ENCODE data around the gene GNAO1.

GNAO1 gene

GRCh38 chr16:56269811-56270684, 78.8 kb downstream of the GNAO1 start:
- H3K4me3 Mint-ChIP-seq = no peak overlapping the region
- H3K4me1 Mint-ChIP-seq (ENCODE audit: low read depth) = peaks cover 25% of the 10 kb centered on the region
- H3K27ac Mint-ChIP-seq = no peak overlapping the region
- H3K27me3 Mint-ChIP-seq = no peaks in the 10 kb centered on the region
- no peaks in the 10 kb centered on the region for H3K9me3 Mint-ChIP-seq
- intact Hi-C loops (cut with micrococcal nuclease) = no loop called here
- H3K36me3 Mint-ChIP-seq (ENCODE audit: low read depth) = no peaks in the 10 kb centered on the region

GRCh38 chr16:56270828-56271227, 79.5 kb downstream of the GNAO1 start:
- H3K27ac Mint-ChIP-seq = no peak overlapping the region
- no peaks in the 10 kb centered on the region for H3K9me3 Mint-ChIP-seq
- H3K36me3 Mint-ChIP-seq (ENCODE audit: low read depth) = no peaks in the 10 kb centered on the region
- no peak overlapping the region for H3K4me3 Mint-ChIP-seq
- peaks cover 31% of the 10 kb centered on the region for H3K4me1 Mint-ChIP-seq (ENCODE audit: low read depth)
- intact Hi-C loops (cut with micrococcal nuclease) = no loop called here
- H3K27me3 Mint-ChIP-seq = no peaks in the 10 kb centered on the region

GRCh38 chr16:56272583-56272894, 81.2 kb downstream of the GNAO1 start:
- Mint-ChIP-seq H3K36me3 (ENCODE audit: low read depth) (no peaks in the 10 kb centered on the region), H3K9me3 (no peaks in the 10 kb centered on the region), H3K27ac (no peak overlapping the region), H3K4me1 (ENCODE audit: low read depth) (peaks cover 33% of the 10 kb centered on the region), H3K27me3 (no peaks in the 10 kb centered on the region), H3K4me3 (no peak overlapping the region)
- intact Hi-C loops (cut with micrococcal nuclease) = no loop called here

GRCh38 chr16:56273615-56274014, 82.3 kb downstream of the GNAO1 start:
- H3K4me1 Mint-ChIP-seq (ENCODE audit: low read depth) = peaks cover 36% of the 10 kb centered on the region
- no peak overlapping the region for H3K27ac Mint-ChIP-seq
- no peak overlapping the region for H3K4me3 Mint-ChIP-seq
- intact Hi-C loops (cut with micrococcal nuclease) = no loop called here
- H3K27me3 Mint-ChIP-seq = peaks cover 4% of the 10 kb centered on the region
- no peaks in the 10 kb centered on the region for H3K36me3 Mint-ChIP-seq (ENCODE audit: low read depth)
- no peaks in the 10 kb centered on the region for H3K9me3 Mint-ChIP-seq

- intact Hi-C loops (cut with micrococcal nuclease) = no loop called here
- no peak overlapping the region for H3K27ac Mint-ChIP-seq
- H3K36me3 Mint-ChIP-seq (ENCODE audit: low read depth) = no peaks in the 10 kb centered on the region
- H3K4me3 Mint-ChIP-seq = no peak overlapping the region
- no peaks in the 10 kb centered on the region for H3K9me3 Mint-ChIP-seq
- peaks cover 11% of the 10 kb centered on the region for H3K27me3 Mint-ChIP-seq
- peaks cover 44% of the 10 kb centered on the region for H3K4me1 Mint-ChIP-seq (ENCODE audit: low read depth)
Measured at GRCh38 chr16:56274369-56274768, 83.1 kb downstream of the GNAO1 start.

- H3K4me1 Mint-ChIP-seq (ENCODE audit: low read depth) = peaks cover 46% of the 10 kb centered on the region
- H3K9me3 Mint-ChIP-seq = no peaks in the 10 kb centered on the region
- no peak overlapping the region for H3K4me3 Mint-ChIP-seq
- H3K36me3 Mint-ChIP-seq (ENCODE audit: low read depth) = no peaks in the 10 kb centered on the region
- no peak overlapping the region for H3K27ac Mint-ChIP-seq
- intact Hi-C loops (cut with micrococcal nuclease) = no loop called here
- H3K27me3 Mint-ChIP-seq = peaks cover 11% of the 10 kb centered on the region
Measured at GRCh38 chr16:56275076-56275475, 83.8 kb downstream of the GNAO1 start.

- H3K27me3 Mint-ChIP-seq = peaks cover 11% of the 10 kb centered on the region
- no peaks in the 10 kb centered on the region for H3K36me3 Mint-ChIP-seq (ENCODE audit: low read depth)
- intact Hi-C loops (cut with micrococcal nuclease) = no loop called here
- peaks cover 46% of the 10 kb centered on the region for H3K4me1 Mint-ChIP-seq (ENCODE audit: low read depth)
- H3K4me3 Mint-ChIP-seq = no peak overlapping the region
- H3K9me3 Mint-ChIP-seq = no peaks in the 10 kb centered on the region
- no peak overlapping the region for H3K27ac Mint-ChIP-seq
Measured at GRCh38 chr16:56275801-56276200, 84.5 kb downstream of the GNAO1 start.

- Mint-ChIP-seq H3K4me1 (ENCODE audit: low read depth) (peaks cover 49% of the 10 kb centered on the region), H3K27ac (no peak overlapping the region), H3K4me3 (no peak overlapping the region), H3K27me3 (peaks cover 11% of the 10 kb centered on the region), H3K9me3 (no peaks in the 10 kb centered on the region), H3K36me3 (ENCODE audit: low read depth) (no peaks in the 10 kb centered on the region)
- intact Hi-C loops (cut with micrococcal nuclease) = no loop called here
Measured at GRCh38 chr16:56277075-56277474, 85.8 kb downstream of the GNAO1 start.

GRCh38 chr16:56278196-56278855, 87.0 kb downstream of the GNAO1 start:
- no peaks in the 10 kb centered on the region for H3K9me3 Mint-ChIP-seq
- intact Hi-C loops (cut with micrococcal nuclease) = no loop called here
- no peak overlapping the region for H3K27ac Mint-ChIP-seq
- H3K36me3 Mint-ChIP-seq (ENCODE audit: low read depth) = no peaks in the 10 kb centered on the region
- peaks cover 11% of the 10 kb centered on the region for H3K27me3 Mint-ChIP-seq
- H3K4me1 Mint-ChIP-seq (ENCODE audit: low read depth) = peaks cover 47% of the 10 kb centered on the region
- H3K4me3 Mint-ChIP-seq = no peak overlapping the region

- Mint-ChIP-seq H3K36me3 (ENCODE audit: low read depth) (no peaks in the 10 kb centered on the region), H3K27ac (no peak overlapping the region), H3K27me3 (peaks cover 11% of the 10 kb centered on the region), H3K4me3 (no peak overlapping the region), H3K9me3 (no peaks in the 10 kb centered on the region), H3K4me1 (ENCODE audit: low read depth) (peaks cover 42% of the 10 kb centered on the region)
- intact Hi-C loops (cut with micrococcal nuclease) = no loop called here
Measured at GRCh38 chr16:56279132-56279531, 87.8 kb downstream of the GNAO1 start.

GRCh38 chr16:56279914-56280313, 88.6 kb downstream of the GNAO1 start:
- H3K4me3 Mint-ChIP-seq = no peak overlapping the region
- no peaks in the 10 kb centered on the region for H3K36me3 Mint-ChIP-seq (ENCODE audit: low read depth)
- intact Hi-C loops (cut with micrococcal nuclease) = no loop called here
- peaks cover 11% of the 10 kb centered on the region for H3K27me3 Mint-ChIP-seq
- H3K9me3 Mint-ChIP-seq = no peaks in the 10 kb centered on the region
- H3K27ac Mint-ChIP-seq = no peak overlapping the region
- H3K4me1 Mint-ChIP-seq (ENCODE audit: low read depth) = peaks cover 34% of the 10 kb centered on the region

GRCh38 chr16:56281249-56281805, 90.0 kb downstream of the GNAO1 start:
- Mint-ChIP-seq H3K27me3 (peaks cover 11% of the 10 kb centered on the region), H3K27ac (peak overlapping the region; percentile 53)
- intact Hi-C loops (cut with micrococcal nuclease) = no loop called here

GRCh38 chr16:56282451-56282850, 91.2 kb downstream of the GNAO1 start:
- intact Hi-C loops (cut with micrococcal nuclease) = no loop called here
- no peak overlapping the region for H3K4me3 Mint-ChIP-seq
- peaks cover 11% of the 10 kb centered on the region for H3K27me3 Mint-ChIP-seq
- peaks cover 44% of the 10 kb centered on the region for H3K4me1 Mint-ChIP-seq (ENCODE audit: low read depth)
- no peaks in the 10 kb centered on the region for H3K36me3 Mint-ChIP-seq (ENCODE audit: low read depth)
- no peaks in the 10 kb centered on the region for H3K9me3 Mint-ChIP-seq
- H3K27ac Mint-ChIP-seq = no peak overlapping the region

More at GRCh38 chr16:56281249-56281805, 90.0 kb downstream of the GNAO1 start:
- Mint-ChIP-seq H3K4me1 (ENCODE audit: low read depth) (peaks cover 32% of the 10 kb centered on the region), H3K4me3 (no peak overlapping the region), H3K9me3 (no peaks in the 10 kb centered on the region), H3K36me3 (ENCODE audit: low read depth) (no peaks in the 10 kb centered on the region)

GRCh38 chr16:56284521-56284920, 93.2 kb downstream of the GNAO1 start:
- Mint-ChIP-seq H3K27me3 (no peaks in the 10 kb centered on the region), H3K36me3 (ENCODE audit: low read depth) (no peaks in the 10 kb centered on the region), H3K4me3 (no peak overlapping the region), H3K4me1 (ENCODE audit: low read depth) (peaks cover 41% of the 10 kb centered on the region), H3K9me3 (no peaks in the 10 kb centered on the region), H3K27ac (no peak overlapping the region)
- intact Hi-C loops (cut with micrococcal nuclease) = no loop called here

All from dendritic cell treated with granulocyte-macrophage colony-stimulating factor and Interleukin-4, amounts not matched to agents 40 ng/mL and 50 ng/mL, for 4 days (primary cell).